Measurements from ENCODE around the gene MC2R. TPM values are rescaled to one million over a fixed set of nuclear protein-coding genes. Genes with fewer than 3 reads are reported as not detected.

Gene MC2R
- total RNA-seq: not detected
- long read RNA-seq: 0 reads

GRCh38 chr18:13915391-13915790 is at the start of gene MC2R:
Gene MC2R, minus strand, starts transcription at chr18:13915536. Its CDS starts 30,018 bp downstream, at chr18:13885518.
- no peaks in the 10 kb centered on the region for H3K9me3 ChIP-seq
- no peak within 1 kb of the TSS for H3K27ac ChIP-seq
- intact Hi-C loops (cut with DNase I): no loop called here
- no peaks in the 10 kb centered on the region for H3K36me3 ChIP-seq
- no peaks in the 10 kb centered on the region for H3K27me3 ChIP-seq (ENCODE audit: low read depth)
- H3K4me3 ChIP-seq: no peak within 1 kb of the TSS
- ATAC-seq (no peak), DNase-seq (no peak)
- no peaks in the 10 kb centered on the region for H3K4me1 ChIP-seq
- no peak for TF ChIP-seq CTCF (IDR thresholded peaks at IDR 0.05)

- Histone ChIP-seq H3K4me1 (no peaks in the 10 kb centered on the region), H3K27me3 (ENCODE audit: low read depth) (no peaks in the 10 kb centered on the region), H3K36me3 (no peaks in the 10 kb centered on the region), H3K4me3 (no peak overlapping the region), H3K27ac (no peak overlapping the region), H3K9me3 (no peaks in the 10 kb centered on the region)
- no peak for TF ChIP-seq CTCF (IDR thresholded peaks at IDR 0.05)
- intact Hi-C loops (cut with DNase I): no loop called here
- no peak for DNase-seq
- ATAC-seq: no peak
Observed at GRCh38 chr18:13945811-13946210, 30.5 kb upstream of the MC2R start.

GRCh38 chr18:13943338-13943737 is 28.0 kb upstream of the MC2R start:
- no peak overlapping the region for H3K4me3 ChIP-seq
- no peak overlapping the region for H3K27ac ChIP-seq
- no peak for ATAC-seq
- H3K9me3 ChIP-seq: no peaks in the 10 kb centered on the region
- no peak for TF ChIP-seq CTCF (IDR thresholded peaks at IDR 0.05)
- no peak for DNase-seq
- no peaks in the 10 kb centered on the region for H3K4me1 ChIP-seq
- no peaks in the 10 kb centered on the region for H3K27me3 ChIP-seq (ENCODE audit: low read depth)
- no peaks in the 10 kb centered on the region for H3K36me3 ChIP-seq
- intact Hi-C loops (cut with DNase I): no loop called here

GRCh38 chr18:13940326-13940725 is 25.0 kb upstream of the MC2R start:
- no peaks in the 10 kb centered on the region for H3K4me1 ChIP-seq
- H3K27me3 ChIP-seq (ENCODE audit: low read depth): no peaks in the 10 kb centered on the region
- intact Hi-C loops (cut with DNase I): no loop called here
- no peak overlapping the region for H3K27ac ChIP-seq
- no peaks in the 10 kb centered on the region for H3K9me3 ChIP-seq
- DNase-seq (no peak), ATAC-seq (no peak)
- no peak overlapping the region for H3K4me3 ChIP-seq
- H3K36me3 ChIP-seq: no peaks in the 10 kb centered on the region
- no peak for TF ChIP-seq CTCF (IDR thresholded peaks at IDR 0.05)

- no peaks in the 10 kb centered on the region for H3K27me3 ChIP-seq (ENCODE audit: low read depth)
- no peak for TF ChIP-seq CTCF (IDR thresholded peaks at IDR 0.05)
- DNase-seq: no peak
- H3K36me3 ChIP-seq: no peaks in the 10 kb centered on the region
- no peaks in the 10 kb centered on the region for H3K4me1 ChIP-seq
- intact Hi-C loops (cut with DNase I): no loop called here
- H3K4me3 ChIP-seq: no peak overlapping the region
- H3K9me3 ChIP-seq: peaks cover 2% of the 10 kb centered on the region
- no peak overlapping the region for H3K27ac ChIP-seq
- no peak for ATAC-seq
Observed at GRCh38 chr18:13934676-13935075, 19.3 kb upstream of the MC2R start.

GRCh38 chr18:13934058-13934457 is 18.7 kb upstream of the MC2R start:
- no peak for TF ChIP-seq CTCF (IDR thresholded peaks at IDR 0.05)
- Histone ChIP-seq H3K36me3 (no peaks in the 10 kb centered on the region), H3K4me3 (no peak overlapping the region), H3K9me3 (peaks cover 8% of the 10 kb centered on the region), H3K27ac (no peak overlapping the region), H3K27me3 (ENCODE audit: low read depth) (no peaks in the 10 kb centered on the region), H3K4me1 (no peaks in the 10 kb centered on the region)
- no peak for ATAC-seq
- intact Hi-C loops (cut with DNase I): no loop called here
- DNase-seq: no peak

Measured in lower lobe of right lung (tissue), 2 donors.